ENCODE data around the gene COL23A1.

COL23A1 gene

DNA sequence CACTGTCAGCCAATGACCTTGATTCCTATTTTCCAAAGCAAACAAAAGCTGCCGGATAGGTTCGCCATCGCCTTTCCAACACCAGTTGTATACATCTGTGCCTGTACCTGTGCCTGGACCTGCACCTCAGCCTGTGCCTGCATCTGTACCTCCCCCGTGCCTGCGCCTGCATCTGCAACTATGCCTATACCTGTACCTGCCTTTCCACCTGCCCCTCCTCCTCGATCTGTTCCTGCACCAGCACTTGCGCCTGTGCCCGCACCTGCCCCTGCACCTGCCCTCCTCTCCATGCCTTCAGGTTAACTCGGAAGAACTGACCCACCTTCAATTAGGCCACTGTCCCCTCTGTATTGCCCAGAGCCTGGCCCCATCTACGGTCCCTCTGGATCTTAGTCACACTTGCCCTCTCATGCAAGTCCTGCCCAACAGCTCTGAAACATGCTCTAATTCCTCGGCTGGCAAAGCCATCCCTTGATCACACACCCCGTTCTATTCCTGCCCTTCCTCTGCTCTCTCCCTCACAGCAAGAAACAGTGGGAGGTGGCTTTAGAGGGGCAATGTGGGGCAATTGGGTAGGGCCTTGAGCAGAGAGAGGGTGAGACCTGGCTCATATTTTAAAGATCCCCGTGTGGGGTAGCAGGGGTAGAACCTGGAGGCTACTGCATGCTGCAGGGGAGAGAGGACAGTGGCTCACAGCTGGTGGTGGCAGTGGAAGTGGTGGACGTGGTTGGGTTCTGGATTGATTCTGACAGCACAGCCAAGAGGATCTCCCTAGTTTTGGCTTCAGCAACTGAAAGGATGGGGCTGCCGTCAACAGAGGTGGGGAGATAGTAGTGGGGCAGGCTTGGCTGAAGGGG is 298.0 kb downstream of the COL23A1 start:
- DNase-seq (ENCODE audit: low read depth): no peak
- H3K4me3 ChIP-seq (ENCODE audit: low read depth, low read length): no peak overlapping the region
- TF ChIP-seq CTCF (IDR thresholded peaks at IDR 0.05; ENCODE audit: low read depth, low read length, missing control alignments): no peak

DNA sequence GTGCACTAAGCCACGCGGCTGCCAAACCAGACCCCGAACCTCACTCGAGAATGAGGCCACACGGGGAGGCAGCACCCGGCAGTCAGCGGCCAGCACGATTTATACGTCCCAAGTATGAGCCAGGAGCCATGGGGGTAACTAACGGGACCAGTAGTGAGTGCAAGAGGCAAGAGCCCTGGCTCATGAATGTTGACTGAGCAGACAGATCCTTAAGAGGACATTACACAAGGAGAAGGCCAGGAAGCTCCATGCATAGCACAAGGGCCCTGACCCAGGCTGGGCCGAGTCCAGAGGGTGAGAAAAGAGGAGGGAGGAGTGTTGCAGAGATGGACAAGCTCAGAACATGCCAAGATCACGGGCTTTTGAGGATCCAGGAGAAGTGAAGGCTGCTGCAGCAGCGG is 299.0 kb downstream of the COL23A1 start:
- no peak for DNase-seq (ENCODE audit: low read depth)
- TF ChIP-seq CTCF (IDR thresholded peaks at IDR 0.05; ENCODE audit: low read depth, low read length, missing control alignments): no peak
- no peak overlapping the region for H3K4me3 ChIP-seq (ENCODE audit: low read depth, low read length)

DNA sequence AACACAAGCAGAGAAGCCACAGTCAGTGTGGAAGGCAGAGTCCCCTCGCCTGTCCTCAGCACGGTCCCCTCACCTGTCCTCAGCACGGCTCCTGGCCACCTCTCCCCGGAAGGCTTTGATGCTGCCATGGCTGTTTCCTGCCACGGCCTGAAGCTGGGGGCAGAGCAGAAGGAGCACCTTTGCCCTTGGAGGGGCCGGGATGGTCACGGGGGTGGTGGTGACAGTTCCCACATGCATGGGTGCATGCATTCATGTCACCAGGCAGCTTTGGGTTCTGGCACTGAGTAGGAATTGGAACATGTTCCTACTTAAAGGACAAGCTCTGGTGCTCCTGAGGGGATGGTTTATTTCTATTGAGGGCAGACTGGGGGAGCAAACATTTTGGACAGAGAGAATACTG is 299.8 kb downstream of the COL23A1 start:
- H3K4me3 ChIP-seq (ENCODE audit: low read depth, low read length): no peak overlapping the region
- no peak for TF ChIP-seq CTCF (IDR thresholded peaks at IDR 0.05; ENCODE audit: low read depth, low read length, missing control alignments)
- DNase-seq (ENCODE audit: low read depth): no peak

GRCh38 chr5:178289438-178289837 is 300.8 kb downstream of the COL23A1 start:
- no peak for TF ChIP-seq CTCF (IDR thresholded peaks at IDR 0.05; ENCODE audit: low read depth, low read length, missing control alignments)
- DNase-seq (ENCODE audit: low read depth): no peak
- H3K4me3 ChIP-seq (ENCODE audit: low read depth, low read length): no peak overlapping the region

GRCh38 chr5:178288401-178289368 is 301.5 kb downstream of the COL23A1 start:
- no peak overlapping the region for H3K4me3 ChIP-seq (ENCODE audit: low read depth, low read length)
- TF ChIP-seq CTCF (IDR thresholded peaks at IDR 0.05; ENCODE audit: low read depth, low read length, missing control alignments): no peak
- DNase-seq (ENCODE audit: low read depth): no peak

DNA sequence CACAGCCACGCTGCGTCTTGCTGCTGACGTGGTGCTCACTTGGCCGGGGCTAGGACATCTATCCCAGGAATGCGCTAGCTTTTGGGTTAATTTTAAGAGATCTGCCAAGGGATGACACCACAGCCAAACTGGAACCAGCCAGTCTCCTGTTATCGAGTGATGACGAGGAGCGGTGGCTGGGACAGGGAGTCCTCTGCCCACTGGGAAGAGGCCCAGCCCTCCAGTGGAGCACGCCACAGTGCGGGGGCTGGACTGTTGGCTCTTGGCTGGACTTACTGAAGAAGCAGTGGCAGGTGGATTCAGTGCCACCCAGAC is 302.4 kb downstream of the COL23A1 start:
- H3K4me3 ChIP-seq (ENCODE audit: low read depth, low read length): no peak overlapping the region
- TF ChIP-seq CTCF (IDR thresholded peaks at IDR 0.05; ENCODE audit: low read depth, low read length, missing control alignments): no peak
- no peak for DNase-seq (ENCODE audit: low read depth)
